Stimulated activated naive CD4-positive, alpha-beta T cell (primary cell): ENCODE measurements around the gene TRMT10C.
"Not testable (repeated sequence)": the region's sequence is repeated elsewhere in the genome, so short reads cannot be mapped to it uniquely, and the experiment has no call there.

Source experiments
- DNase-seq, 6 experiments: peaks; one replicate each; lab custom pipeline; 2025; lab: John Stamatoyannopoulos, UW

Gene TRMT10C

DNA sequence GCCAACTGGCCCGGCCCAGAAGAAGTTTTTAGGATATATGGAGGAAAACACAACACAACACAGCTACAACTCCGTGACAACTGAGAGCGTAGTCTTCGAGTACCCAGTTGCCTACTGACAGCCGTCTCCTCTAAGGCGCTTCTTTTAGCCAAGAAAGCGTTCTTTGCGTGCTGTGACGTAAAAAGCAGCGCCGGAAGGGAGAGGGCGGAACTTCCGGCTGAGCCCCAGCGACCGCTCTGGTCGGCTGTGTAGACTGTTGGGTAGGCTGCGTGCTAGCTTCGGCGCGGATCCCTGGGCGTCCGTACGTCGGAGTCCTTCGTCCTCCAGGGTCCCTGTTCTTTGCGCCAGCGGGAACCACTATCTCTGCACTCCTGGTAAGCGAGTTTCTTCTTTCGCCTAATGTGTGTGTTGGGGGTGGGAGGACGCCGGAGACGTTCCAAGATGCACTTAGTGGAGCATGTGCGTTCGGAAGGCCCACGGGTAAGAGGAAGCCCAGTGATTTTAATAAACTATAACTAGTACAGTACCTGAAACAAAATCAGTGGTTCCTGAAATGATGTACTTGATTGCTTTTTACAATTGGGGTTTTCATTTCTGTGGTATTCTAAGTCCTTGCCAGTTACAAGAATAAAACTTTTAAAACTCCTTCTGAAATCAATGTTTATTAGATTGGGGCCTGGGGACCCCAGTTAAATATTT lies at the start of gene TRMT10C:
TSS of gene TRMT10C (plus strand) at position 239 of the 699 bp plus-strand sequence. CDS start 2,914 bp downstream, outside the sequence.
- peak; percentile 82 to 92 (median 90) for DNase-seq

- peak in 1 of 6 experiments; percentile 52 for DNase-seq
Measured at GRCh38 chr3:101512396-101512645, 49.3 kb upstream of the TRMT10C start.

DNA sequence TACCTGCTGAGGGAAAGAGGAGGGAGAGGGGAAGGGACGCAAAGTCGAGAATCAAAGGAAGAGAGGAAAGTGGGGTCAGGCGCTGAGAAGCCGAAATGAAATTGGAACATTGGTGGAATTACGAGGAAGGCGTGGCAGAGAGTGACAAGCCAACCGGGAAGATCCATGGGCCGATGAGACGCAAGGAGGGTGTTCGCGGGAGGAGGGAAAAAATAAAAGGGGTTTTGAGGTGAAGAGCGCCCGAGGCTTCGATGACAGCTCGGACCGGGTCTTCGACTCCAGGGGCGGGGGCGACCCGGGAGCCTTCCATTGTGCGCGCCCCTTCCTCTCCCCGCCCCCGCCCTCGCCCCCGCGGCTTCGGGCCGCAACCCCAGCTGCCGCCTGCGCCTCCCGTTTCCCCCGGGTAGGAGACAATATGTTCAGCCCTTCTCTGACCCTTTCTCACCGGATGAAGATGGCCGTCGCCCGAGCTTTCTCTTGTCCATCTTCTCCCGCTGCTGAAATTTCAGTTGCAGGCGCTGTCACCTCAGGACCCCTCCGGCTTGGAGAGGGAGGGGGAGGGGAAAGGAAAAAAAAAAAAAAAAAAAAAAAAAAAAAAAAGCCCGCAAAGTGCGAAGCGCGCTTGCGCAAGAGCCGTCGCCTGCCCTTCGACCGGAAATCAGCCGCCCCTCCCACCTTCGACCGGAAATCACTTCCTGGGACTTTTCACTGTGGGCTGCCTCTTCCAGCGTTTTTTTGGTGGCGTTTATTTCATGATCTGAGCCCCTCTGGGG lies 48.8 kb upstream of the TRMT10C start, which contains the start of gene SENP7:
TSS of gene SENP7 (minus strand) at position 567 of the 773 bp plus-strand sequence. CDS start at position 485, 82 bp downstream.
- DNase-seq = peak; percentile 70 to 88 (median 72)

GRCh38 chr3:101513419-101513986 lies 48.2 kb upstream of the TRMT10C start:
- DNase-seq = no peak

DNA sequence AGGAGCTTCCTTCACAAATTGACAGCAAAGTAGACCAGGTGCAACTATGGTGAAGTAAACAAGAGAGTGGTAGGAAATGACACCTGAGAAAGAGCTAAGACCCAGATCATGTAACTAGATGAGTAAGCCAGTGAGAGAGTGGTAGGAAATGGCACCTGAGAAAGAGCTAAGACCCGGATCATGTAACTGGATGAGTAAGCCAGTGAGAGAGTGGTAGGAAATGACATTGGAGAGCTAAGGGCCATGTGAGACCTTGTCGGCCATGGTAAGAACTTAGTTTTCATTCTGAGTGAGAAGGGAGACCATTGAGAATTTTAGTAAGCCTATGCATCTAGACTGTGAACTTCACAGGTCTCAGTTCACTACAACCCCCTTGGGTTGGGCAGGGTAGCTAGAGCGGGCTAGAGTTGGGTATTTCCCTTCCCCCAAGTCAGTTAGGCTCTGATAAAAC lies 43.2 kb upstream of the TRMT10C start:
- DNase-seq = peak in 5 of 6 experiments; percentile 26 to 78 (median 74)

DNA sequence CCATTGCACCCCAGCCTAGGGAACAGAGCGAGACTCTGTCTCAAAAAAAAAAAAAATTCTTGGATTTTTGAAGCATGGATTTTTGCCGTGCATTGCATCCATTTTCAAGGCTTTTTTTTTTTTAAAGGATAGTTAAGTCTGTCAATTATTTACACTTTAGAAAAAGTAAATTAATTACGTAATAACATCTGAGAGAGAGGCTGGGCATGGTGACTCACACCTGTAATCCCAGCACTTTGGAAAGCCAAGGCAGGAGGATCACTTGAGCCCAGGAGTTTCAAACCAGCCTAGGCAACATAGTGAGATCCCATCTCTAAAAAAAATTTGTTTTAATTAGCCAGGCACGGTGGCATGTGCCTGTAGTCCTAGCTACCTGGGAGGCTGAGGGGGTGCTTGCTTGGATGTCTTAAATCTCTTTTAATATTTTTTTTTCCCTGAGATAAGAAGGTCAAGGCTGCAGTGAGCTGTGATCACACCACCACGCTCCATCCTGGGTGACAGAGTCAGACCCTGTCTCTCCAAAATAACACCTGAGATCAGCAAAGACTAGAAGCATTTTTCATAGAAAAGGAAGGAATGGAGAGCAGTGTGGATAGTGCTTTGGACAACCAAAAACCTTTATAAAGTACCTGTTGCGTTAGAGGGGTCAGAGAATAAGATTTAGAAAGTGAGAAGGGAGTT lies 41.8 kb upstream of the TRMT10C start:
- DNase-seq = no peak

DNA sequence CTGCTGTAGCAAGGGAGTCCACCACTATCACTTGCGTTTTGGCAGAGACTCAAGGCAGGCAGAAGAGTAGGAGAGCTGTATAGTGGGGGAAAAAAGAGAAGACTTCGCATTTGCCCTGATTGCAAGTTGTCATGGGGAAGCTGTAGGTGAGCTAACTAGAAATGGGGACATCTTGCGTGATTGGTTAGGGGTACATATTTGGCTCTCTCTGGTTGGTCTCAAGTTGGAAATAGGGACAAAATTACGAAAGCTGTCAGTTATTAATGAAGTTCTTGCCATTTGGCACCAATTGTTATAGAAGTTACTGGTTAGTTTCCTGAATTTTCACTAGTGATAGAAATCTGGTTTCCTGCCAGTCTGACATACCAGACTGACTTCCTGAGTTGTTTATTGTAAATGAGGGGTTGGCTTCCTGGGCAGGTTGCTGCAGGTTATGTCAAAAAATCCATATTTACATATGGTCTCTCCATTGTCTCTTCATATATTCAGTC lies 40.4 kb upstream of the TRMT10C start:
- peak in 4 of 6 experiments; percentile 30 to 72 (median 63) for DNase-seq

DNA sequence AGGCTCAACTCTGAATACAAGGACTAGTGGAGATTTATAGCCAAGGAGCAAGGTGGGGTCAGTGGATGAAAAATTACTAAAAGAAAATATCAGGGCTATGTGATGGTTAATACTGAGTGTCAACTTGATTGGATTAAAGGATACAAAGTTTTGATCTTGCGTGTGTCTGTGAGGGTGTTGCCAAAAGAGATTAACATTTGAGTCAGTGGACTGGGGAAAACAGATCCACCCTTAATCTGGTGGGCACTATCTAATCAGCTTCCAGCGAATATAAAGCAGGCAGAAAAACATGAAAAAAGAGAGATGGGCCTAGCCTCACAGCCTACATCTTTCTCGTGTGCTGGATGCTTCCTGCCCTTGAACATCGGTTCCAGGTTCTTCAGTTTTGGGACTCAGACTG lies 34.2 kb upstream of the TRMT10C start:
- no peak for DNase-seq

DNA sequence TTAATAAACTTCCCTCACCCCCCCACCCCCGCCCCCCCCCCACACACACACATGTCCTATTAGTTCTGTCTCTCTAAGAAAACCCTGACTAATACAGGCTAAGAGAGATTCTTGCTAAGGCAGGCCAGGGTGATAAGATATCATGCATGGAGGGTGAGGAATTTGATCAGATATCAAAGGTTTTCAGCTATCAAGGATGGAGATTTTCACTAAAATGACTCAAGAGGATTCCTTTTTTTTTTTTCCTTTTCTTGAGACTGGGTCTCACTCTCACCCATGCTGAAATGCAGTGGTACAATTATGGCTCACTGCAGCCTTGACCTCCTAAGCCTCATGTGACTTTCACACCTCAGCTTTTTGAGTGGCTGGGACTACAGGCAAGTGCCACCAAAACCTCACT lies 33.8 kb upstream of the TRMT10C start:
- no peak for DNase-seq

- no peak for DNase-seq
Measured at GRCh38 chr3:101529816-101530685, 31.6 kb upstream of the TRMT10C start.

GRCh38 chr3:101530686-101531047 lies 31.0 kb upstream of the TRMT10C start:
- DNase-seq = peak in 3 of 6 experiments; percentile 10 to 23 (median 20)

GRCh38 chr3:101531473-101532086 lies 30.1 kb upstream of the TRMT10C start:
- DNase-seq = peak in 2 of 6 experiments; percentile 6 to 9

DNA sequence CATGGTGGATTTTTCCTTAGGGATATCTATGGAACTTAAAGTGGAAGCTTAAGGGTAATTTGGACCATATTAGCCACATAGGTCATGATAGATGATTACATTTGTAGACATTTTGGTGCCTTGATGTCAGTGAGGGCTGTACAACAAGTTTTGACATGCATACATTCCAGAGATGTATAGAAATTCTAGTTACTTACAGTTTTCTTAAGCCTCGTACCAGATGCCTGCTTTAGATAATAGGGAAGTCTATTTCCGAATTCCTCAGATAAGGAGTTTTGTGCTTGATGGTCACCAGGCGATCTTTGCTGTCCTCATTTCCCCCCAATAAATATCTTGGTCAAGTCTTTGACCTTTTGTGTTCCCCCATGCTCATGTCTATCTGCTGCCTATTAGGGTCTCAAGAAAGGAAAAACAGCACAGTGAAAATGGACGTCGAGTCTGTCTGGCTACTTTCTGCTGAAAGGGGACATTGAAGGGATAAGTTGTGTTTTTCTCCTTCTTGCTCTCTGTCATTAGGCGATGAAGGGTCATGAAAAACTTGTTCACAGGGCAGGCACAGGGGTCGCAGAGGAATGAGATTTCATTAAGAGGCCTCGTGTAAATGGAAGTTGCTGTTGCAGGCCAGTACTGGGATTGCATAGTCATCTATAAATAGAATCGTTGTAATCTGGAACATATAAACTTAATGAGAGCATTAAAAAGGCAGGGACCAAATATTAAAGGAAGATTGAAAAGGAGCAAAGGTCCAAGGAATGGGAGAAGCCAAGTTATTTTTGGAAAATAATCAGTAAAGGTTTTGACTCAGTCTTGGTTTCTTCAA lies 28.7 kb upstream of the TRMT10C start:
- DNase-seq = no peak

GRCh38 chr3:101533603-101533968 lies 28.1 kb upstream of the TRMT10C start:
- no peak for DNase-seq

GRCh38 chr3:101535221-101535620 lies 26.4 kb upstream of the TRMT10C start:
- DNase-seq = no peak

- no peak for DNase-seq
Measured at GRCh38 chr3:101536266-101536665, 25.4 kb upstream of the TRMT10C start.

DNA sequence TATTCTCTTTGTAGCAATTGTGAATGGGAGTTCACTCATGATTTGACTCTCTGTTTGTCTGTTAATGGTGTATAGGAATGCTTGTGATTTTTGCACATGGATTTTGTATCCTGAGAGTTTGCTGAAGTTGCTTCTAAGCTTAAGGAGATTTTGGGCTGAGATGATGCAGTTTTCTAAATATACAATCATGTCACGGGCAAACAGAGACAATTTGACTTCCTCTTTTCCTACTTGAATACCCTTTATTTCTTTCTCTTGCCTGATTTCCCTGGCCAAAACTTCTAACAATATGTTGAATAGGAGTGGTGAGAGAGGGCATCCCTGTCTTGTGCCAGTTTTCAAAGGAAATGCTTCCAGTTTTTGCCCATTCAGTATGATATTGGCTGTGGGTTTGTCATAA lies 24.7 kb upstream of the TRMT10C start:
- DNase-seq = not testable (repeated sequence)

- peak in 3 of 6 experiments; percentile 40 to 48 (median 48) for DNase-seq
Measured at GRCh38 chr3:101542957-101543356, 18.7 kb upstream of the TRMT10C start.

DNA sequence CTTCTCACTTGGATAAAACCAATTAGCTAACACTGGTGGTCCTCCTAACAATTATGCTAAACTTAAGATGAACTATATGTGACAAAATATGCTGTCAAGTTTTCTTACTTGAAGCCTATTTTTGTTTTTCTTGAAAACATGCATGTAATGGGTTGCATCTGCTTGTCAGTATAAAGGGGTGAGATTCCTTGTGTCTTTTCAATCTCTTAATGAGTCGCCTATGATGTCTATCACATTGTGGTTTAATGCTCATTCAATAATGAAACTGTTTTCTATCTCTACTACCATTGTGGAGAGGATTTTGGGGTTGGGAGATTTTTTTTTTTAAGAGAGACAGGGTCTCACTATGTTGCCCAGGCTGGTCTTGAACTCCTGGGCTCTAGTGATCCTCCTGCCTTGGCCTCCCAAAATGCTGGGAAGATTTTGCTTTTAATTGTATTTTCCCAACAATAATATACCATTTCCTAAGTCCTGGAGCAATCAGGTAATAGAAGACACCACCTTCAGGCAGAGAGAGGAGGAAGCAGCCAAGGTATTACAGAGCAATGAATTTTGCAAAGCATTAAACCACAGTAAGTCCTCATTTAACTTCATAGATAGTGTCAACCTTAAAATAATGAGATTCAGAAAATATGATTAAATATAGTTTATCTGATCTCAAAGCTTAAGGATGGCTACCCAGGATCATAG lies 17.4 kb upstream of the TRMT10C start:
- DNase-seq = peak in 1 of 6 experiments; percentile 14
